ENCODE data around the gene EIF3A. TPM values are rescaled to one million over a fixed set of nuclear protein-coding genes. Genes with fewer than 3 reads are reported as not detected.

EIF3A gene
- total RNA-seq, 1 donor: 135 TPM

GRCh38 chr10:119049777-119050176, 30.8 kb downstream of the EIF3A start:
- Histone ChIP-seq H4K20me1 (ENCODE audit: insufficient read depth, low read length) (peaks cover 55% of the 10 kb centered on the region), H3K79me2 (ENCODE audit: insufficient read depth, low read length) (peaks cover 96% of the 10 kb centered on the region)

GRCh38 chr10:119049361-119049760, 31.3 kb downstream of the EIF3A start:
- Histone ChIP-seq H3K4me1 (ENCODE audit: insufficient read depth, low read length) (no peaks in the 10 kb centered on the region), H3K4me2 (ENCODE audit: insufficient read depth, low read length) (no peak overlapping the region), H2AFZ (ENCODE audit: low read length) (no peak overlapping the region), H3K27me3 (ENCODE audit: insufficient read depth, low read length) (no peaks in the 10 kb centered on the region), H3K27ac (ENCODE audit: low read depth, low read length) (no peak overlapping the region), H3K79me2 (ENCODE audit: insufficient read depth, low read length) (peaks cover 94% of the 10 kb centered on the region), H3K9me3 (ENCODE audit: low read depth, low read length) (no peaks in the 10 kb centered on the region), H4K20me1 (ENCODE audit: insufficient read depth, low read length) (peaks cover 53% of the 10 kb centered on the region), H3K4me3 (ENCODE audit: insufficient read depth, low read length) (no peak overlapping the region), H3K36me3 (ENCODE audit: insufficient read depth, low read length) (peaks cover 91% of the 10 kb centered on the region)
- DNase-seq (ENCODE audit: insufficient read length, low spot score, missing footprints): no peak
- TF ChIP-seq, protein P1, sequence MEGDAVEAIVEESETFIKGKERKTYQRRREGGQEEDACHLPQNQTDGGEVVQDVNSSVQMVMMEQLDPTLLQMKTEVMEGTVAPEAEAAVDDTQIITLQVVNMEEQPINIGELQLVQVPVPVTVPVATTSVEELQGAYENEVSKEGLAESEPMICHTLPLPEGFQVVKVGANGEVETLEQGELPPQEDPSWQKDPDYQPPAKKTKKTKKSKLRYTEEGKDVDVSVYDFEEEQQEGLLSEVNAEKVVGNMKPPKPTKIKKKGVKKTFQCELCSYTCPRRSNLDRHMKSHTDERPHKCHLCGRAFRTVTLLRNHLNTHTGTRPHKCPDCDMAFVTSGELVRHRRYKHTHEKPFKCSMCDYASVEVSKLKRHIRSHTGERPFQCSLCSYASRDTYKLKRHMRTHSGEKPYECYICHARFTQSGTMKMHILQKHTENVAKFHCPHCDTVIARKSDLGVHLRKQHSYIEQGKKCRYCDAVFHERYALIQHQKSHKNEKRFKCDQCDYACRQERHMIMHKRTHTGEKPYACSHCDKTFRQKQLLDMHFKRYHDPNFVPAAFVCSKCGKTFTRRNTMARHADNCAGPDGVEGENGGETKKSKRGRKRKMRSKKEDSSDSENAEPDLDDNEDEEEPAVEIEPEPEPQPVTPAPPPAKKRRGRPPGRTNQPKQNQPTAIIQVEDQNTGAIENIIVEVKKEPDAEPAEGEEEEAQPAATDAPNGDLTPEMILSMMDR (IDR thresholded peaks at IDR 0.05; ENCODE audit: extremely low read depth, low read depth, low read length): no peak

More at GRCh38 chr10:119049777-119050176, 30.8 kb downstream of the EIF3A start:
- TF ChIP-seq, protein P1 (IDR thresholded peaks at IDR 0.05; ENCODE audit: extremely low read depth, low read depth, low read length): no peak
- Histone ChIP-seq H3K4me3 (ENCODE audit: insufficient read depth, low read length) (no peak overlapping the region), H3K4me1 (ENCODE audit: insufficient read depth, low read length) (no peaks in the 10 kb centered on the region), H3K36me3 (ENCODE audit: insufficient read depth, low read length) (peaks cover 90% of the 10 kb centered on the region), H3K9me3 (ENCODE audit: low read depth, low read length) (no peaks in the 10 kb centered on the region), H3K27ac (ENCODE audit: low read depth, low read length) (no peak overlapping the region), H2AFZ (ENCODE audit: low read length) (no peak overlapping the region), H3K4me2 (ENCODE audit: insufficient read depth, low read length) (no peak overlapping the region), H3K27me3 (ENCODE audit: insufficient read depth, low read length) (no peaks in the 10 kb centered on the region)
- DNase-seq (ENCODE audit: insufficient read length, low spot score, missing footprints): no peak

GRCh38 chr10:119045561-119045960, 35.1 kb downstream of the EIF3A start:
- H2AFZ ChIP-seq (ENCODE audit: low read length): no peak overlapping the region
- no peaks in the 10 kb centered on the region for H3K4me1 ChIP-seq (ENCODE audit: insufficient read depth, low read length)
- no peaks in the 10 kb centered on the region for H3K9me3 ChIP-seq (ENCODE audit: low read depth, low read length)
- no peak overlapping the region for H3K4me3 ChIP-seq (ENCODE audit: insufficient read depth, low read length)
- H3K36me3 ChIP-seq (ENCODE audit: insufficient read depth, low read length): peaks cover 91% of the 10 kb centered on the region
- H3K79me2 ChIP-seq (ENCODE audit: insufficient read depth, low read length): peaks cover 91% of the 10 kb centered on the region
- H4K20me1 ChIP-seq (ENCODE audit: insufficient read depth, low read length): peaks cover 46% of the 10 kb centered on the region
- no peak for DNase-seq (ENCODE audit: insufficient read length, low spot score, missing footprints)
- no peaks in the 10 kb centered on the region for H3K27me3 ChIP-seq (ENCODE audit: insufficient read depth, low read length)
- TF ChIP-seq, protein P1 (IDR thresholded peaks at IDR 0.05; ENCODE audit: extremely low read depth, low read depth, low read length): no peak
- no peak overlapping the region for H3K27ac ChIP-seq (ENCODE audit: low read depth, low read length)
- no peak overlapping the region for H3K4me2 ChIP-seq (ENCODE audit: insufficient read depth, low read length)

DNA sequence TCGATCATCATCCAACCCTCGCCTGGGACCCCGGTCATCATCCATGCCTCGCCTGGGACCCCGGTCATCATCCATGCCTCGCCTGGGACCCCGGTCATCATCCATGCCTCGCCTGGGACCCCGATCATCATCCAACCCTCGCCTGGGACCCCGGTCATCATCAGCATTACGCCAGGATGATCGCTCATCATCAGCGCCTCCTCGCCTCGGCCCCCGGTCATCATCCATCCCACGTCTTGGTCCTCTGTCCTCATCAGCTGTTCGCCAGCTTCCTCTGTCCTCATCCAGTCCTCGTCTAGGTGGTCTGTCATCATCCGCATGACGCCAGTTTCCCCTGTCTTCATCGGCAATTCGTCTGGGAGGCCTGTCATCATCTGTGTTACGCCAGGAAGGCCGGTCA, 38.4 kb downstream of the EIF3A start:
- H3K4me2 ChIP-seq (ENCODE audit: insufficient read depth, low read length): no peak overlapping the region
- no peak overlapping the region for H3K4me3 ChIP-seq (ENCODE audit: insufficient read depth, low read length)
- no peaks in the 10 kb centered on the region for H3K27me3 ChIP-seq (ENCODE audit: insufficient read depth, low read length)
- no peaks in the 10 kb centered on the region for H3K4me1 ChIP-seq (ENCODE audit: insufficient read depth, low read length)
- H2AFZ ChIP-seq (ENCODE audit: low read length): no peak overlapping the region
- H3K9me3 ChIP-seq (ENCODE audit: low read depth, low read length): no peaks in the 10 kb centered on the region
- peaks cover 88% of the 10 kb centered on the region for H3K36me3 ChIP-seq (ENCODE audit: insufficient read depth, low read length)
- no peak for DNase-seq (ENCODE audit: insufficient read length, low spot score, missing footprints)
- peaks cover 79% of the 10 kb centered on the region for H3K79me2 ChIP-seq (ENCODE audit: insufficient read depth, low read length)
- TF ChIP-seq, protein P1 (IDR thresholded peaks at IDR 0.05; ENCODE audit: extremely low read depth, low read depth, low read length): no peak
- H3K27ac ChIP-seq (ENCODE audit: low read depth, low read length): no peak overlapping the region
- H4K20me1 ChIP-seq (ENCODE audit: insufficient read depth, low read length): peaks cover 48% of the 10 kb centered on the region

Data from osteoblast (primary cell).